ENCODE data around the gene SAYSD1. TPM values are rescaled to one million over a fixed set of nuclear protein-coding genes. Genes with fewer than 3 reads are reported as not detected.
A peak's percentile ranks its signal among the peaks of the same experiment; 100 is the strongest.

Gene SAYSD1
- total and polyA plus RNA-seq, 9 of the 15 experiments (the other 6 are each of a cell fraction or from before 2014, with no cell fraction given): 3.5 to 19.1 (median 12.4) TPM

- TF ChIP-seq ZNF263 (CRISPR knock-in tag; IDR thresholded peaks at IDR 0.05; ENCODE audit: borderline replicate concordance) (peak; percentile 31; the same call in 1 of the 2 replicates), TAF9B (IDR thresholded peaks at IDR 0.05; ENCODE audit: partially characterized antibody) (peak; percentile 85), GATA2 (CRISPR knock-in tag; IDR thresholded peaks at IDR 0.05) (peak; percentile 71), HCFC1 (IDR thresholded peaks at IDR 0.05; ENCODE audit: low read depth, low read length) (no peak; the same call in 1 of the 2 replicates), ZNF274 (IDR thresholded peaks at IDR 0.05; ENCODE audit: borderline replicate concordance, low read depth, low read length) (no peak; the same call in 1 of the 2 replicates), NFYB (IDR thresholded peaks at IDR 0.05; ENCODE audit: extremely low read depth, insufficient read length) (no peak), TRIM25 (IDR thresholded peaks at IDR 0.05; ENCODE audit: borderline replicate concordance) (no peak), ELF2 (CRISPR knock-in tag; IDR thresholded peaks at IDR 0.05) (peak; percentile 77), MCM5 (IDR thresholded peaks at IDR 0.05; ENCODE audit: low read depth) (no peak), BCL6 (CRISPR knock-in tag; IDR thresholded peaks at IDR 0.05) (no peak), SRF (CRISPR knock-in tag; IDR thresholded peaks at IDR 0.05) (peak in 1 of 2 experiments; percentile 66; a peak in 1 of 4 replicates), ZKSCAN1 (IDR thresholded peaks at IDR 0.05; ENCODE audit: low read depth, low read length) (0 out of 2 replicates have a peak, but pooled peaks have one; percentile 10), PHTF2 (CRISPR knock-in tag; IDR thresholded peaks at IDR 0.05) (no peak), GABPA (tag; conservative IDR thresholded peaks at IDR 0.05; ENCODE audit: low read depth) (peak; percentile 36; the same call in 1 of the 2 replicates), ZKSCAN8 (CRISPR knock-in tag; IDR thresholded peaks at IDR 0.05) (no peak)
- TF ChIP-seq, protein P1, sequence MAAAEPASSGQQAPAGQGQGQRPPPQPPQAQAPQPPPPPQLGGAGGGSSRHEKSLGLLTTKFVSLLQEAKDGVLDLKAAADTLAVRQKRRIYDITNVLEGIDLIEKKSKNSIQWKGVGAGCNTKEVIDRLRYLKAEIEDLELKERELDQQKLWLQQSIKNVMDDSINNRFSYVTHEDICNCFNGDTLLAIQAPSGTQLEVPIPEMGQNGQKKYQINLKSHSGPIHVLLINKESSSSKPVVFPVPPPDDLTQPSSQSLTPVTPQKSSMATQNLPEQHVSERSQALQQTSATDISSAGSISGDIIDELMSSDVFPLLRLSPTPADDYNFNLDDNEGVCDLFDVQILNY (CRISPR knock-in tag; IDR thresholded peaks at IDR 0.05): 0 out of 2 replicates have a peak, but pooled peaks have one; percentile 68
- TF ChIP-seq, protein P2, sequence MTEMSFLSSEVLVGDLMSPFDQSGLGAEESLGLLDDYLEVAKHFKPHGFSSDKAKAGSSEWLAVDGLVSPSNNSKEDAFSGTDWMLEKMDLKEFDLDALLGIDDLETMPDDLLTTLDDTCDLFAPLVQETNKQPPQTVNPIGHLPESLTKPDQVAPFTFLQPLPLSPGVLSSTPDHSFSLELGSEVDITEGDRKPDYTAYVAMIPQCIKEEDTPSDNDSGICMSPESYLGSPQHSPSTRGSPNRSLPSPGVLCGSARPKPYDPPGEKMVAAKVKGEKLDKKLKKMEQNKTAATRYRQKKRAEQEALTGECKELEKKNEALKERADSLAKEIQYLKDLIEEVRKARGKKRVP (CRISPR knock-in tag; IDR thresholded peaks at IDR 0.05): no peak
- TF ChIP-seq, protein P3, sequence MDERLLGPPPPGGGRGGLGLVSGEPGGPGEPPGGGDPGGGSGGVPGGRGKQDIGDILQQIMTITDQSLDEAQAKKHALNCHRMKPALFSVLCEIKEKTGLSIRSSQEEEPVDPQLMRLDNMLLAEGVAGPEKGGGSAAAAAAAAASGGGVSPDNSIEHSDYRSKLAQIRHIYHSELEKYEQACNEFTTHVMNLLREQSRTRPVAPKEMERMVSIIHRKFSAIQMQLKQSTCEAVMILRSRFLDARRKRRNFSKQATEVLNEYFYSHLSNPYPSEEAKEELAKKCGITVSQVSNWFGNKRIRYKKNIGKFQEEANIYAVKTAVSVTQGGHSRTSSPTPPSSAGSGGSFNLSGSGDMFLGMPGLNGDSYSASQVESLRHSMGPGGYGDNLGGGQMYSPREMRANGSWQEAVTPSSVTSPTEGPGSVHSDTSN (CRISPR knock-in tag; IDR thresholded peaks at IDR 0.05; ENCODE audit: low read depth): no peak
- TF ChIP-seq, protein P3 (tag; conservative IDR thresholded peaks at IDR 0.05; ENCODE audit: low read depth): peak; percentile 58; the same call in 1 of the 2 replicates
These were observed at the start of gene SAYSD1 (continued) for GRCh38 chr6:39114704-39115599.
